Muscle of leg (tissue), 11 donors: ENCODE data around the gene CLTA. TPM values are rescaled to one million over a fixed set of nuclear protein-coding genes. Genes with fewer than 3 reads are reported as not detected.

ENCODE experiments used
- DNase-seq: peaks from one replicate; pipeline ENCODE4 v3.0.0; 2013
- H3K27ac ChIP-seq: one replicate; pipeline ENCODE4 v1.5.1; 2013; ENCODE audit warnings: mild to moderate bottlenecking, low read length, control low read depth
- H3K27me3 ChIP-seq: one replicate; pipeline ENCODE4 v1.6.1; 2013; ENCODE audit warnings: low read length; ENCODE audit not compliant: control insufficient read depth, insufficient read depth
- H3K36me3 ChIP-seq: one replicate; pipeline ENCODE4 v1.6.1; 2013; ENCODE audit warnings: low read length; ENCODE audit not compliant: control insufficient read depth, insufficient read depth
- H3K4me1 ChIP-seq: one replicate; pipeline ENCODE4 v1.6.1; 2013; ENCODE audit warnings: low read length; ENCODE audit not compliant: control insufficient read depth, insufficient read depth
- H3K4me3 ChIP-seq: one replicate; pipeline ENCODE4 v1.5.1; 2013; ENCODE audit warnings: low read length, control low read depth
- H3K9me3 ChIP-seq: replicated peaks from 2 replicates; pipeline ENCODE4 v1.6.1; 2013; ENCODE audit warnings: low read depth, low read length; ENCODE audit not compliant: control insufficient read depth
- WGBS: methylation state at CpG from one replicate; pipeline ENCODE4 v1.1.5; 2013; ENCODE audit warnings: missing lambda C conversion rate; ENCODE audit not compliant: insufficient coverage; 5-methylcytosine and 5-hydroxymethylcytosine counted together
- polyA plus RNA-seq, 8 donors: library from polyadenylated mRNA; unstranded; fragments of 120-200 nt; gene quantifications; one replicate each; pipeline versions ENCODE4 v1.2.1 to v1.2.3, GENCODE V29; 2013; ENCODE audit warnings: inconsistent platforms in 1 of 8, low replicate concordance in 1 of 8; ENCODE audit not compliant: insufficient read length in 8 of 8, insufficient read depth in 1 of 8
- total RNA-seq: library from RNA; stranded (reverse); fragments of 120-200 nt; gene quantifications from one replicate; pipeline ENCODE4 v1.2.4, GENCODE V29; 2013

CLTA gene
- total and polyA plus RNA-seq, 9 donors = 112 to 156 (median 130) TPM

DNA sequence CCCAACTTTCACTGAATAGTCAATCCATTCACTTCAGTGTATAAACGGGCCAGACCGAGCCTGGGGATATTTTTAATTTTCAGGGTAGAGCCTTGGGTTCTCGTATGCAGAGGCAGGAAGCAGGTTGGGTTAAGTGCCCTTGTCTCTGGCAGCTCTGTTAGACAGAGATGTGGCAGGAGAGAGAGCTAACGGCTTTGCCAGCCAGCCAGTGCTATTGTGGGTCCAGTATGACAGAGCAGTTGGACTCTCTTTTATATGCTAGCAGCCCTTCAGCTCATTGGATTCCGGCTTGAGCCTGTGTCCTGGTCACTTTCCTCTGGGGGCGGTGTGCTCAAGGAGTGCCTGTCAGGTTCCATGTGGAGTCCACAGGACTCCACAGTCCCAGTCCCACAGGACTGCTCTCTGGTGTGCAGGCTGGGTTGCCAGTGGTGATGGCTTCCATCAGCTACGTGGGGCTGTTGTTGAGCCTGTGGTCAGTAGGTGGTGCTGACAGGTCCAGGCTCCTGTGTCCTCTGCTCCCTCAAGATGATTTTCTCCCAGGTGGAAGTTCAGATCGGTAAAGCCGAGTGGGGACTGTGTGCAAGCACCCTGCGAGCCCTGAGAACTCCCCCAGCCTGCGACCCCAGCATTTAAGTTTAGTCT lies 14.3 kb downstream of the CLTA start:
- no peaks in the 10 kb centered on the region for H3K9me3 ChIP-seq
- no peaks in the 10 kb centered on the region for H3K4me1 ChIP-seq
- 75% methylated on average over 9 of the region's 11 CpGs for WGBS

DNA sequence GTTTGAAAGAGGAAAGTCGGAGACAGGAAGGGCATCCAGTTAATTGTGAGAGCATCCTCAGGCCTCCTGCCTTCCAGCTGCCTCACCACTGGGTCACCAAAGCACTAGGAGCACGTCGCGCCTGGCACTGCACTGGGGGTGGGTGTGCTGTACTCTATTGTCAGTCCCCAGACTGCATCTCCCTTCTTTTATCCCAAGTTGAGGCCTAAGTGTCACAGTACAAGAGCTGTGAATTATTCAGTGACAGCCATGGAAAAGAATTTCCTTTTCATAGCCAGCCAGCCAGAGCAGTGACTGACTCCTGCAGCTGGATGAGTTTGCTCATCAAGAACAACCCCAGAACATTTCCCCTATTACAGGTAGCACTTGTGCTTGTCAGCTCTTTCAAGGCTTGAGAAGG lies 16.3 kb downstream of the CLTA start:
- H3K27ac ChIP-seq = no peak overlapping the region
- peaks cover 86% of the 10 kb centered on the region for H3K36me3 ChIP-seq
- no peaks in the 10 kb centered on the region for H3K27me3 ChIP-seq
- peaks cover 3% of the 10 kb centered on the region for H3K4me1 ChIP-seq
- no peak overlapping the region for H3K4me3 ChIP-seq
- no peak for DNase-seq
- H3K9me3 ChIP-seq = no peaks in the 10 kb centered on the region
- no CpG with 5 or more reads among the region's 4 CpGs for WGBS

More for the DNA sequence above, 14.3 kb downstream of the CLTA start:
- Histone ChIP-seq H3K27me3 (no peaks in the 10 kb centered on the region), H3K27ac (no peak overlapping the region), H3K36me3 (peaks cover 83% of the 10 kb centered on the region), H3K4me3 (no peak overlapping the region)
- no peak for DNase-seq

DNA sequence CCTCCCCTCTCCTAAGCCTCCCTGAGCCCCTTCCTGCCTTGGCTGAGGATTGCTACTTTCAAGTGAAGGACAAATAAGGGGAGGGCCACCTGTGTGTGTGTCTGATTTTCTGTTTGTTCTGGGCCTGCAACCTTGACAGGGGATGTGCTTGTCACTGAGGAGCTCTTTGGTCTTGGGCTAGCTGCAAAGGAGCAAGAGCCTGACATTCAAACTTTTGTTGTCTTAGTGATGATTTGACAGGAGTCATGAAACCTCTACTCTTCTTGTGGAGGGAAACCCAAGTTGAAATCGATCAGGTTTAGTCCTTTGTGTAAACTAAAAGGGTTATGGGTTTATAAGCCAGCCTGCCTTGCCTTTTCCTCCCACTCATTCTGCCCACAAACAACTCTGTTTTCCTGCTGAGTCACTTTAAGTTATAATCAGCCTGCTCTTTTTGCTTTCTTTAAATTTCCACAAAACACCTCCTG lies 16.9 kb downstream of the CLTA start:
- Histone ChIP-seq H3K4me3 (no peak overlapping the region), H3K27ac (no peak overlapping the region), H3K4me1 (peaks cover 3% of the 10 kb centered on the region), H3K27me3 (no peaks in the 10 kb centered on the region), H3K9me3 (no peaks in the 10 kb centered on the region), H3K36me3 (peaks cover 86% of the 10 kb centered on the region)
- WGBS = no CpG with 5 or more reads among the region's 1 CpG
- no peak for DNase-seq

DNA sequence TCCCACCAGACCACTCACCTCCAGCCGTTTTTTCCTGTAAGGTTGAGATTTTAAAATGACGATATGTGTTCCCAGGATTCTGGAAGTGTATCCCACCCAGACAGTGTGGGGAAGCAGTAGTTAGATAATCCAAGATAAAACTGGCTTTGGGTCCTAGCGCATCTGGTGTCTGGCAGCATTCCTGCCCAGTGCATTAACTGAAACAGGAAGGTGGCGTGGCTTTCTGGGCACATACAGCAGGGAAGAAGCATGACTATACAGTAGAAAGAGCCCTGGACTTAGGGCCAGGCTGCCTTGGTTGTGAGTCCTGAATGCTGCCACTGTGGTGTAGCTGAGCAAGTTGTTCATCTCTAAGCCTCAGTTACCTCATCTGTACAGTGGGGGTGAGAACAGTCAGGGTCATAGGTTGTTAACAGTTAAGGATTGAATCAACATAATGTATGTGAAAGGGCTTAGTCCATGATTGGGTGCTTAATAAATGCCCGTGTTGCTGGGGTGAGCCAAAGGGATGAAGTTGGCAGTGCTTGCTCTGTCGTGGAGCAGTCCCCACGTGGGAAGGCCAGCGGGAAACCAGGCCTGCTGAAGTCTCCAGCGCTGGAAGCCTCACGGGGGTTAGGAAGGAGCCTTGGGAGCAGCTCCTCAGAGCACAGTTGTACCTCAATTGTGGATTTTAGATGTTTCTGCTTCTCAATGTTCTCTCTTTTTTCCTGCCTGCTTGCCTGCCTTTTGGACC lies 18.0 kb downstream of the CLTA start:
- no peak for DNase-seq
- H3K27ac ChIP-seq = no peak overlapping the region
- no peaks in the 10 kb centered on the region for H3K9me3 ChIP-seq
- 80% methylated on average over 8 of the region's 10 CpGs for WGBS
- H3K4me1 ChIP-seq = peaks cover 3% of the 10 kb centered on the region
- H3K27me3 ChIP-seq = no peaks in the 10 kb centered on the region
- H3K4me3 ChIP-seq = no peak overlapping the region
- H3K36me3 ChIP-seq = peaks cover 88% of the 10 kb centered on the region

DNA sequence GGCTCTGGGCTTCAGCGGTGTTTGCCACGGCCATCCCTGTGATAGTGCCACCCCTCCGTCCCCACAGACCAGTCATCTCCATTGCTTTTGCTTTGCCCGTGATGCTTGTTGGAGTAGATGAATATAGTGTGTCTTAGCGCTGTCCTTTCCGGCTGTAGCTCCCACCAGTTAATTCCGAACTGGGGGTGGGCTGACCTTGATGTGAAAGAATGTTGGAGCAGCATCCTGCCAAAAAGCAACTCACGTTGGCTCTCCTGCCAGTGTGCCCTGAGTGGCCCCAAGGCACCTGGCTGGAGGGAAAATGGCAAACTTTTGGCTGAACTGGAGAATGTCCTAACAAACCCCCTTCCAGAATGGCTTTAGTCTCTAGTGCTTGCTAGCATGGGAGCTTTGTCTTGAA lies 20.0 kb downstream of the CLTA start:
- peaks cover 6% of the 10 kb centered on the region for H3K4me1 ChIP-seq
- H3K27ac ChIP-seq = peak overlapping the region; percentile 3
- no peaks in the 10 kb centered on the region for H3K27me3 ChIP-seq
- H3K4me3 ChIP-seq = no peak overlapping the region
- H3K9me3 ChIP-seq = no peaks in the 10 kb centered on the region
- peaks cover 76% of the 10 kb centered on the region for H3K36me3 ChIP-seq
- DNase-seq = no peak
- 70% methylated on average over 4 of the region's 8 CpGs for WGBS

DNA sequence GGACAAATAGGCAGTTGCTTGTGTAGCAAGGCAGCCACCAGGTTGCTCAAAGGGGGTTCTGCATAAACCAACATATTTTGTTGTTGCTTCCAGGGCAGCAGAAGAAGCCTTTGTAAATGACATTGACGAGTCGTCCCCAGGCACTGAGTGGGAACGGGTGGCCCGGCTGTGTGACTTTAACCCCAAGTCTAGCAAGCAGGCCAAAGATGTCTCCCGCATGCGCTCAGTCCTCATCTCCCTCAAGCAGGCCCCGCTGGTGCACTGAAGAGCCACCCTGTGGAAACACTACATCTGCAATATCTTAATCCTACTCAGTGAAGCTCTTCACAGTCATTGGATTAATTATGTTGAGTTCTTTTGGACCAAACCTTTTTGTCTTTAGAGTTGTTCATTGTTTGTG lies 20.8 kb downstream of the CLTA start:
- H3K4me1 ChIP-seq = peaks cover 6% of the 10 kb centered on the region

DNA sequence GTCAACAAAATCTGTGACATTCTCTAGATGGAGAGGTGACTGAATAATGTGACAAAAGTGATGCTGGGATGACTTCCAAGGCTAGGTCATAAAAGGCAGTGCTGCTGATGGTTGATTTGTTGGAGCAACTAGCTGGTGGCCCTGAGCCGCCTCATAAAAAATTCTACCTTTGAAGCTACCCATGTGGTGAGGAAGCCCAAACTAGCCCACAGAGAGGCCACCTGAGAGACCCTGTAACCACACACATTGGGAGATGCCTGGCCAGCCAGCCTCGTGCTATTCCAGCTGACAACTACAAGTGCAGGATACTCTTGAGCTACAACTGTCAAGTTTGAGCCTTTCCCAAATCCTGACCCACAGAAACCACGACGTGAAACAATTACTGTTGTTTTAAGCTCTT lies 22.7 kb downstream of the CLTA start:
- Histone ChIP-seq H3K9me3 (no peaks in the 10 kb centered on the region), H3K4me3 (no peak overlapping the region), H3K27ac (no peak overlapping the region), H3K36me3 (peaks cover 71% of the 10 kb centered on the region), H3K4me1 (peaks cover 6% of the 10 kb centered on the region), H3K27me3 (no peaks in the 10 kb centered on the region)
- WGBS = 63% methylated on average over 1 of the region's 4 CpGs
- no peak for DNase-seq

More for the DNA sequence above, 20.8 kb downstream of the CLTA start:
- no peak for DNase-seq
- Histone ChIP-seq H3K4me3 (no peak overlapping the region), H3K36me3 (peaks cover 70% of the 10 kb centered on the region), H3K9me3 (no peaks in the 10 kb centered on the region), H3K27me3 (no peaks in the 10 kb centered on the region), H3K27ac (no peak overlapping the region)
- WGBS = 84% methylated on average over 6 of the region's 7 CpGs

DNA sequence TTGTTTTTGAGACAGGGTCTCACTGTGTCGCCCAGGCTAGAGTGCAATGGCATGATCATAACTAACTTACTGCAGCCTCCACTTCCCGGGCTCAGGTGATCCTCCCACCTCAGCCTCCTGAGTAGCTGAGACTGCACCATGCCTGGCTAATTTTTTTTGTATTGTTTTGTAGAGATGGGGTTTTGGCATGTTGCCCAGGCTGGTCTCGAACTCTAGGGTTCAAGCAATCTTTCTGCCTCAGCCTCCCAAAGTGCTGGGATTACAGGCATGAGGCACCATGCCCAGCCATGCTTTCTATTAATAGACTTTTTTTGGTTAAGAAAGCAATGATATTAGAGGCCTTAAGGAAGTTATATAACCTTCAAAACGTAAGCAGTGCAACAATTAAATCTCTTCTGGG lies 23.3 kb downstream of the CLTA start:
- Histone ChIP-seq H3K27me3 (no peaks in the 10 kb centered on the region), H3K27ac (peak overlapping the region; percentile 31), H3K4me1 (peaks cover 6% of the 10 kb centered on the region), H3K9me3 (no peaks in the 10 kb centered on the region), H3K4me3 (no peak overlapping the region), H3K36me3 (peaks cover 71% of the 10 kb centered on the region)
- DNase-seq = no peak
- WGBS = no CpG with 5 or more reads among the region's 4 CpGs

DNA sequence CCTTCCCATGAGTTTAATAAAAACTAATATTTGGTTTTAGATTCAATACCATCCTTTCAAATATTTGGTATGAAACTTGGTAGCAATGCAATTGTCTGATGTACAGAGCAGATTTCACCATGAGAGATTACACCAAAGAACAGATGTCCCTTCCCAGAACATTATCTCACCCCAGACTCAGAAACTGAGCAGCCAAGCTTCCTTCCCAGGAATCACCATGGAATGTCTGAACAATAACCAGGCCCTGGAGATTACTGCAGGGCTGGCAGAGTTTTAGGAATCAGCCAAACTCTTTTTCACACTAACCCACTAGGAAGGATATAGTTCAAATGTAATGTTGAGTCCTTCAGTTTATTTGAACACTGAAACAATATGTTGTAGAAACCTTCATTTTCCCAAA lies 23.9 kb downstream of the CLTA start:
- Histone ChIP-seq H3K4me3 (no peak overlapping the region), H3K36me3 (peaks cover 71% of the 10 kb centered on the region), H3K4me1 (peaks cover 6% of the 10 kb centered on the region), H3K27me3 (no peaks in the 10 kb centered on the region), H3K9me3 (no peaks in the 10 kb centered on the region), H3K27ac (peak overlapping the region; percentile 38)
- peak; percentile 27 for DNase-seq

DNA sequence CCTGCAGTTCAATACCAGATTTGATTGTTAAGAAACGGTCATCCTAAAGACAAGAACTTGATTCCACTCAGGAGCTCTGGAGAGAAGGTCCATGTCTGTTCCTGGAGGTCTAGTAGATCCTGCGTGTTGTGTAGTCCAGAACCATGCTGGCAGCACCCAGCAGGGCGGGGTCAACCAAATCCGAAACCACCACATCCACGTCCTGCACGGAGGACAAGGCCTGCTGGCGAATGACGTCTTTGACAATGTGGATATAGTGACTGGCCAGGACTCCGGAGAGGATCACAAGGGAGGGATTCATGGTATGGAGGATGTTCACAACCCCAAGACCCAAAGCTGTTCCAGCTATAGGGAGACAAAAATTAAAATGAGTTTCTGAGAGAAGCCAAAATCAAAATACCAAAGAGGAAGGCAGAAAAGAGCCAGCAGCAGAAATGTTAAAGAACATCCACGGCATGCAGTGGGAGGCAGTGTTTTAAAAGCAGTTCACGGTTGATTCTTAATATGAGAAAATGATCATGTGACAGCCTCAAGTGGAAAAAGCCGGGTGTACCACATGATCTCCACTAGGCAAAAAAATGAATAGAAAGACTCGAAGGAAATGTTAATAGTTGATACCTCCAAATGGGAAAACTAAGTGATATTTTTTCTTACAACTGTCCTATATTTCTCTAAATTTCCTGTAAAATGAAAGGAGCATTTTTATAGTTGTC lies 26.7 kb downstream of the CLTA start:
- WGBS = 78% methylated on average over 8 of the region's 13 CpGs
- H3K9me3 ChIP-seq = peaks cover under 1% of the 10 kb centered on the region
- no peaks in the 10 kb centered on the region for H3K27me3 ChIP-seq
- H3K4me1 ChIP-seq = peaks cover 2% of the 10 kb centered on the region
- H3K4me3 ChIP-seq = no peak overlapping the region
- H3K36me3 ChIP-seq = peaks cover 73% of the 10 kb centered on the region
- no peak overlapping the region for H3K27ac ChIP-seq
- DNase-seq = no peak
